ENCODE measurements around the gene GNL1. TPM values are rescaled to one million over a fixed set of nuclear protein-coding genes. Genes with fewer than 3 reads are reported as not detected.

Gene GNL1
- total and polyA plus RNA-seq, 9 of the 15 experiments (the other 6 are each of a cell fraction or from before 2014, with no cell fraction given): 0.73 to 112 (median 58.0) TPM

DNA sequence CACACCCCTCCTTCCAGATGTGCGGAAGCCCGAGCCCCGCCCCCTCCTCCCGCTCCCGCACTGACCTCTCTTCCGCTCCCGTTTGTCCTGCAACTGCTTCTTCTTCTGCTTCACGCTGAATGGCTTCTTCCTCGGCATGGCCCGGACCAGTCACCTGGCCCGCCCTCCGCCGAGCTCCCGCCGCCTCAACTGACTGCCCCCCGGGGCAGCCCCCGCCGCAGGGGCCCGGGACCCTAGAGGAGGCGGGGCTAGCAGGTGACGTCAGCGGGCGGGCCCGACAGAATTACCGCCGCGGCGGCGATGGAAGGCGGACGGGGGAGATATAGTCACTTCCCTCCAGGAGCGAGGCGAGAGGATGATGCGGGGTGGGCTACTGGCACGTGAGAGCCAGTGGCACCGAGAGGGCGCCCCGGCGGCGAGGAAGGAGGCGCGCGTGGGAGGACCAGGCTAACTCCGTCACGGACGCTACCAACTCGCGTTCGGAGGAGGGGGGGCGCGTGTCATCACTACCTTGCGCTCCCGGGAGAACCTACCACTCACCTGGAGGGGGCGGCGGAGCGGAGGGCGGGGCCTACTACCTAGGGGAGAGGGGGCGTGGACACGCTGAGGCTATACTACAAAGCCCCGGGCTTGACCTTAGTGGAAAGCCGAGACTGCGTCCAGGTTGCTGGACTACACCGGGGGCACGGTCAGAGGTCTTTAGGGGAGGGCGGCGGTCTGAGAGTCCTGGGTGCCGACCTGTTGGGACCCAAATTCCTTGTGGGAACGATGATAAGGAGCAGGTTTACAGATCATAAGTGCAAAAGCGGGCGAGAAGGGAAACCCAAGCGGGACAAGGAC is at the start of gene GNL1 (continued):
- TF ChIP-seq, protein P1, sequence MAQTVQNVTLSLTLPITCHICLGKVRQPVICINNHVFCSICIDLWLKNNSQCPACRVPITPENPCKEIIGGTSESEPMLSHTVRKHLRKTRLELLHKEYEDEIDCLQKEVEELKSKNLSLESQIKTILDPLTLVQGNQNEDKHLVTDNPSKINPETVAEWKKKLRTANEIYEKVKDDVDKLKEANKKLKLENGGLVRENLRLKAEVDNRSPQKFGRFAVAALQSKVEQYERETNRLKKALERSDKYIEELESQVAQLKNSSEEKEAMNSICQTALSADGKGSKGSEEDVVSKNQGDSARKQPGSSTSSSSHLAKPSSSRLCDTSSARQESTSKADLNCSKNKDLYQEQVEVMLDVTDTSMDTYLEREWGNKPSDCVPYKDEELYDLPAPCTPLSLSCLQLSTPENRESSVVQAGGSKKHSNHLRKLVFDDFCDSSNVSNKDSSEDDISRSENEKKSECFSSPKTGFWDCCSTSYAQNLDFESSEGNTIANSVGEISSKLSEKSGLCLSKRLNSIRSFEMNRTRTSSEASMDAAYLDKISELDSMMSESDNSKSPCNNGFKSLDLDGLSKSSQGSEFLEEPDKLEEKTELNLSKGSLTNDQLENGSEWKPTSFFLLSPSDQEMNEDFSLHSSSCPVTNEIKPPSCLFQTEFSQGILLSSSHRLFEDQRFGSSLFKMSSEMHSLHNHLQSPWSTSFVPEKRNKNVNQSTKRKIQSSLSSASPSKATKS (CRISPR knock-in tag; IDR thresholded peaks at IDR 0.05): no peak
- TF ChIP-seq MCM2 (IDR thresholded peaks at IDR 0.05; ENCODE audit: low read depth) (no peak), DNMT1 (IDR thresholded peaks at IDR 0.05) (0 out of 2 replicates have a peak, but pooled peaks have one; percentile 57), ZNF668 (CRISPR knock-in tag; IDR thresholded peaks at IDR 0.05) (no peak), TAF15 (IDR thresholded peaks at IDR 0.05; ENCODE audit: low read depth, low read length) (no peak), ZNF212 (CRISPR knock-in tag; IDR thresholded peaks at IDR 0.05) (no peak), ZNF431 (CRISPR knock-in tag; IDR thresholded peaks at IDR 0.05) (peak; percentile 64; the same call in 1 of the 2 replicates), FOXJ2 (tag; IDR thresholded peaks at IDR 0.05) (no peak; the same call in 1 of the 2 replicates), POLR3G (IDR thresholded peaks at IDR 0.05; ENCODE audit: extremely low read depth, insufficient read length, insufficient replicate concordance) (no peak), NR2C1 (IDR thresholded peaks at IDR 0.05) (no peak), NR2C1 (tag; IDR thresholded peaks at IDR 0.05) (no peak; the same call in none of the 2 replicates), CSDE1 (IDR thresholded peaks at IDR 0.05) (no peak), SNIP1 (IDR thresholded peaks at IDR 0.05; ENCODE audit: low read depth) (peak; percentile 8; the same call in 1 of the 2 replicates), ZNF311 (CRISPR knock-in tag; IDR thresholded peaks at IDR 0.05) (no peak), SPI1 (IDR thresholded peaks at IDR 0.05; ENCODE audit: borderline replicate concordance, low read depth, low read length) (peak; percentile 45), EWSR1 (IDR thresholded peaks at IDR 0.05; ENCODE audit: borderline replicate concordance, low read depth, partially characterized antibody) (no peak), GATAD2B (IDR thresholded peaks at IDR 0.05; ENCODE audit: borderline replicate concordance) (peak; percentile 33; the same call in 1 of the 2 replicates), ZFPM2 (CRISPR knock-in tag; IDR thresholded peaks at IDR 0.05) (0 out of 2 replicates have a peak, but pooled peaks have one; percentile 62)
- TF ChIP-seq, protein P2, sequence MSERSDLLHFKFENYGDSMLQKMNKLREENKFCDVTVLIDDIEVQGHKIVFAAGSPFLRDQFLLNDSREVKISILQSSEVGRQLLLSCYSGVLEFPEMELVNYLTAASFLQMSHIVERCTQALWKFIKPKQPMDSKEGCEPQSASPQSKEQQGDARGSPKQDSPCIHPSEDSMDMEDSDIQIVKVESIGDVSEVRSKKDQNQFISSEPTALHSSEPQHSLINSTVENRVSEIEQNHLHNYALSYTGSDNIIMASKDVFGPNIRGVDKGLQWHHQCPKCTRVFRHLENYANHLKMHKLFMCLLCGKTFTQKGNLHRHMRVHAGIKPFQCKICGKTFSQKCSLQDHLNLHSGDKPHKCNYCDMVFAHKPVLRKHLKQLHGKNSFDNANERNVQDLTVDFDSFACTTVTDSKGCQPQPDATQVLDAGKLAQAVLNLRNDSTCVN (CRISPR knock-in tag; IDR thresholded peaks at IDR 0.05): no peak; the same call in 1 of the 2 replicates
- TF ChIP-seq, protein P3, sequence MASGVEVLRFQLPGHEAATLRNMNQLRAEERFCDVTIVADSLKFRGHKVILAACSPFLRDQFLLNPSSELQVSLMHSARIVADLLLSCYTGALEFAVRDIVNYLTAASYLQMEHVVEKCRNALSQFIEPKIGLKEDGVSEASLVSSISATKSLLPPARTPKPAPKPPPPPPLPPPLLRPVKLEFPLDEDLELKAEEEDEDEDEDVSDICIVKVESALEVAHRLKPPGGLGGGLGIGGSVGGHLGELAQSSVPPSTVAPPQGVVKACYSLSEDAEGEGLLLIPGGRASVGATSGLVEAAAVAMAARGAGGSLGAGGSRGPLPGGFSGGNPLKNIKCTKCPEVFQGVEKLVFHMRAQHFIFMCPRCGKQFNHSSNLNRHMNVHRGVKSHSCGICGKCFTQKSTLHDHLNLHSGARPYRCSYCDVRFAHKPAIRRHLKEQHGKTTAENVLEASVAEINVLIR (CRISPR knock-in tag; IDR thresholded peaks at IDR 0.05): peak; percentile 93
- TF ChIP-seq, protein P4, sequence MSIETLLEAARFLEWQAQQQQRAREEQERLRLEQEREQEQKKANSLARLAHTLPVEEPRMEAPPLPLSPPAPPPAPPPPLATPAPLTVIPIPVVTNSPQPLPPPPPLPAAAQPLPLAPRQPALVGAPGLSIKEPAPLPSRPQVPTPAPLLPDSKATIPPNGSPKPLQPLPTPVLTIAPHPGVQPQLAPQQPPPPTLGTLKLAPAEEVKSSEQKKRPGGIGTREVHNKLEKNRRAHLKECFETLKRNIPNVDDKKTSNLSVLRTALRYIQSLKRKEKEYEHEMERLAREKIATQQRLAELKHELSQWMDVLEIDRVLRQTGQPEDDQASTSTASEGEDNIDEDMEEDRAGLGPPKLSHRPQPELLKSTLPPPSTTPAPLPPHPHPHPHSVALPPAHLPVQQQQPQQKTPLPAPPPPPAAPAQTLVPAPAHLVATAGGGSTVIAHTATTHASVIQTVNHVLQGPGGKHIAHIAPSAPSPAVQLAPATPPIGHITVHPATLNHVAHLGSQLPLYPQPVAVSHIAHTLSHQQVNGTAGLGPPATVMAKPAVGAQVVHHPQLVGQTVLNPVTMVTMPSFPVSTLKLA (conservative IDR thresholded peaks at IDR 0.05): peak; percentile 92 to 93
- TF ChIP-seq, protein P5, sequence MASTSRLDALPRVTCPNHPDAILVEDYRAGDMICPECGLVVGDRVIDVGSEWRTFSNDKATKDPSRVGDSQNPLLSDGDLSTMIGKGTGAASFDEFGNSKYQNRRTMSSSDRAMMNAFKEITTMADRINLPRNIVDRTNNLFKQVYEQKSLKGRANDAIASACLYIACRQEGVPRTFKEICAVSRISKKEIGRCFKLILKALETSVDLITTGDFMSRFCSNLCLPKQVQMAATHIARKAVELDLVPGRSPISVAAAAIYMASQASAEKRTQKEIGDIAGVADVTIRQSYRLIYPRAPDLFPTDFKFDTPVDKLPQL (IDR thresholded peaks at IDR 0.05; ENCODE audit: extremely low read depth, insufficient read length): no peak

All from K562 (cell line).